WTC11 (cell line): ENCODE results near the gene TM4SF1. TPM values are rescaled to one million over a fixed set of nuclear protein-coding genes. Genes with fewer than 3 reads are reported as not detected.
A peak's percentile ranks its signal among the peaks of the same experiment; 100 is the strongest.

Source experiments
- ATAC-seq: fragments of 200-7000 bp; cut with Tn5 transposase; 2 replicates; pipeline ENCODE4 v1.10.0; 2021; ENCODE audit warnings: mild to moderate bottlenecking, moderate library complexity
- CTCF ChIA-PET: fragments of 300-600 bp; sonication (Branson Sonifier 250); formaldehyde crosslinking; loops from one replicate; lab custom pipeline; 2021; ENCODE audit warnings: antibody characterized with exemption; lab: Charles Lee
- POLR2A ChIA-PET: fragments of 350-600 bp; sonication (Branson Sonifier 250); formaldehyde crosslinking; loops from one replicate; lab custom pipeline; 2021; ENCODE audit warnings: antibody characterized with exemption; lab: Charles Lee
- DNase-seq: peaks from one replicate; pipeline ENCODE4 v3.0.0; 2021; ENCODE audit warnings: low spot score
- H3K27ac Mint-ChIP-seq: 2 replicates; pipeline ENCODE4 v1.8.0; 2021; ENCODE audit warnings: mixed read lengths
- H3K27me3 Mint-ChIP-seq: 2 replicates; pipeline ENCODE4 v1.8.0; 2021; ENCODE audit warnings: low read depth, mild to moderate bottlenecking, moderate library complexity, mixed read lengths
- H3K36me3 Mint-ChIP-seq: 2 replicates; pipeline ENCODE4 v1.8.0; 2021; ENCODE audit warnings: mixed read lengths
- H3K4me1 Mint-ChIP-seq: 2 replicates; pipeline ENCODE4 v1.8.0; 2022; ENCODE audit warnings: mixed read lengths
- H3K4me3 Mint-ChIP-seq: 2 replicates; pipeline ENCODE4 v1.8.0; 2021; ENCODE audit warnings: mild to moderate bottlenecking, moderate library complexity, mixed read lengths
- H3K9me3 Mint-ChIP-seq: 2 replicates; pipeline ENCODE4 v1.8.0; 2021; ENCODE audit warnings: mixed read lengths
- AR ChIP-seq: fragments of 250-450 bp; sonication (Bioruptor Pico); IDR thresholded peaks from 2 replicates; pipeline ENCODE4 v1.9.0; 2021; ENCODE audit warnings: mild to moderate bottlenecking
- CREB1 ChIP-seq: sonication (generic); formaldehyde crosslinking; IDR thresholded peaks from 2 replicates; pipeline ENCODE4 v1.8.0; 2023; ENCODE audit warnings: mild to moderate bottlenecking, missing genetic modification reagents
- E2F4 ChIP-seq: sonication (generic); formaldehyde crosslinking; IDR thresholded peaks from 2 replicates; pipeline ENCODE4 v1.8.1; 2022; ENCODE audit warnings: low read depth, mild to moderate bottlenecking, moderate library complexity, missing genetic modification reagents, borderline replicate concordance
- ELF4 ChIP-seq: sonication (generic); formaldehyde crosslinking; IDR thresholded peaks from 2 replicates; pipeline ENCODE4 v1.8.1; 2022; ENCODE audit warnings: low read depth, mild to moderate bottlenecking, moderate library complexity, missing genetic modification reagents
- ERG ChIP-seq: fragments of 250-450 bp; sonication (Bioruptor Pico); IDR thresholded peaks from 2 replicates; pipeline ENCODE4 v1.8.0; 2021; ENCODE audit warnings: mild to moderate bottlenecking
- ETV6 ChIP-seq: sonication (generic); formaldehyde crosslinking; IDR thresholded peaks from 2 replicates; pipeline ENCODE4 v1.8.1; 2022; ENCODE audit warnings: mild to moderate bottlenecking, missing genetic modification reagents
- GABPB1 ChIP-seq: sonication (generic); formaldehyde crosslinking; IDR thresholded peaks from 2 replicates; pipeline ENCODE4 v1.8.1; 2023; ENCODE audit warnings: mild to moderate bottlenecking, missing genetic modification reagents
- GRHL2 ChIP-seq: fragments of 250-450 bp; sonication (Bioruptor Pico); IDR thresholded peaks from 2 replicates; pipeline ENCODE4 v1.8.0; 2022; ENCODE audit warnings: mild to moderate bottlenecking, moderate library complexity; ENCODE audit not compliant: insufficient replicate concordance, severe bottlenecking
- HMGA2 ChIP-seq: fragments of 250-450 bp; sonication (Bioruptor Pico); IDR thresholded peaks from 2 replicates; pipeline ENCODE4 v1.4.0; 2021; ENCODE audit warnings: mild to moderate bottlenecking, moderate library complexity
- RELA ChIP-seq: sonication (generic); formaldehyde crosslinking; IDR thresholded peaks from 2 replicates; pipeline ENCODE4 v1.8.1; 2022; ENCODE audit warnings: missing genetic modification reagents, mild to moderate bottlenecking, borderline replicate concordance
- STAT6 ChIP-seq: sonication (generic); formaldehyde crosslinking; conservative IDR thresholded peaks from 2 replicates; pipeline ENCODE4 v1.8.1; 2023; ENCODE audit warnings: mild to moderate bottlenecking, low read depth, missing genetic modification reagents, moderate library complexity
- TEAD1 ChIP-seq: sonication (generic); formaldehyde crosslinking; IDR thresholded peaks from 2 replicates; pipeline ENCODE4 v1.8.0; 2022; ENCODE audit warnings: mild to moderate bottlenecking, missing genetic modification reagents
- ZNF281 ChIP-seq: sonication (generic); formaldehyde crosslinking; IDR thresholded peaks from 2 replicates; pipeline ENCODE4 v1.8.0; 2023; ENCODE audit warnings: mild to moderate bottlenecking, missing genetic modification reagents
- ZNF396 ChIP-seq: fragments of 250-450 bp; sonication (Bioruptor Pico); IDR thresholded peaks from 2 replicates; pipeline ENCODE4 v1.8.0; 2021; ENCODE audit warnings: mild to moderate bottlenecking, moderate library complexity, borderline replicate concordance
- ZNF423 ChIP-seq: fragments of 250-450 bp; sonication (Bioruptor Pico); IDR thresholded peaks from 2 replicates; pipeline ENCODE4 v2.1.2; 2022; ENCODE audit warnings: mild to moderate bottlenecking, moderate library complexity
- ZNF671 ChIP-seq: fragments of 250-450 bp; sonication (Bioruptor Pico); IDR thresholded peaks from 2 replicates; pipeline ENCODE4 v1.8.0; 2021; ENCODE audit warnings: mild to moderate bottlenecking
- ZSCAN18 ChIP-seq: fragments of 250-450 bp; sonication (Bioruptor Pico); IDR thresholded peaks from 2 replicates; pipeline ENCODE4 v2.1.2; 2022; ENCODE audit warnings: mild to moderate bottlenecking, moderate library complexity
- total RNA-seq: library from RNA; stranded (reverse); gene quantifications from 3 replicates; pipeline ENCODE4 v1.2.3, GENCODE V29; 2021

TM4SF1 gene
- total RNA-seq, 1 experiment from 2014 or later = 0.90 TPM

GRCh38 chr3:149356044-149356592, 21.3 kb downstream of the TM4SF1 start:
- DNase-seq = no peak
- no peaks in the 10 kb centered on the region for H3K36me3 Mint-ChIP-seq

GRCh38 chr3:149353581-149354184, 23.8 kb downstream of the TM4SF1 start:
- H3K4me1 Mint-ChIP-seq = 0 out of 2 replicates have a peak, but pooled peaks cover 4% of the 10 kb centered on the region
- ChIA-PET POLR2A (no interaction called here), CTCF (interaction anchor here (0.9 to 1.3 kb wide), 4 partner anchors 12 to 233 kb away, joined by 3 to 8 read pairs (median 3); no protein-coding TSS in a partner anchor)
- H3K27me3 Mint-ChIP-seq = no peaks in the 10 kb centered on the region
- no peak overlapping the region for H3K27ac Mint-ChIP-seq
- H3K9me3 Mint-ChIP-seq = peaks cover 3% of the 10 kb centered on the region; the same call in 1 of the 2 replicates
- H3K36me3 Mint-ChIP-seq = no peaks in the 10 kb centered on the region
- no peak overlapping the region for H3K4me3 Mint-ChIP-seq
- no peak for TF ChIP-seq ELF4 (CRISPR knock-in tag)
- no peak for DNase-seq
- ATAC-seq = no peak

More at GRCh38 chr3:149356044-149356592, 21.3 kb downstream of the TM4SF1 start:
- CTCF ChIA-PET = no interaction called here
- ATAC-seq = no peak
- no peak overlapping the region for H3K27ac Mint-ChIP-seq
- H3K4me3 Mint-ChIP-seq = no peak overlapping the region
- H3K4me1 Mint-ChIP-seq = no peaks in the 10 kb centered on the region
- TF ChIP-seq STAT6 (CRISPR knock-in tag) (no peak), ZNF281 (CRISPR knock-in tag) (no peak), RELA (CRISPR knock-in tag) (no peak), ERG (CRISPR knock-in tag) (no peak), GABPB1 (CRISPR knock-in tag) (0 out of 2 replicates have a peak, but pooled peaks have one; percentile 43), GRHL2 (CRISPR knock-in tag) (no peak)
- POLR2A ChIA-PET = no interaction called here
- H3K27me3 Mint-ChIP-seq = no peaks in the 10 kb centered on the region
- H3K9me3 Mint-ChIP-seq = peaks cover 3% of the 10 kb centered on the region; the same call in 1 of the 2 replicates

GRCh38 chr3:149352556-149352955, 24.9 kb downstream of the TM4SF1 start:
- Mint-ChIP-seq H3K27ac (no peak overlapping the region), H3K27me3 (no peaks in the 10 kb centered on the region), H3K4me3 (no peak overlapping the region), H3K4me1 (0 out of 2 replicates have a peak, but pooled peaks cover 4% of the 10 kb centered on the region), H3K36me3 (no peaks in the 10 kb centered on the region), H3K9me3 (peaks cover 3% of the 10 kb centered on the region; the same call in 1 of the 2 replicates)
- DNase-seq (peak; percentile 75), ATAC-seq (peak; percentile 99)
- ChIA-PET POLR2A (no interaction called here), CTCF (interaction anchor here (0.6 to 1.7 kb wide), 10 partner anchors 8 to 397 kb away, joined by 3 to 8 read pairs (median 4); partner anchors contain the start of gene TM4SF4)
- no peak for TF ChIP-seq CREB1 (CRISPR knock-in tag)
- peak; percentile 93 for TF ChIP-seq ZSCAN18 (CRISPR knock-in tag)
- TF ChIP-seq ETV6 (CRISPR knock-in tag) = 0 out of 2 replicates have a peak, but pooled peaks have one; percentile 25
- no peak for TF ChIP-seq E2F4 (CRISPR knock-in tag)
- TF ChIP-seq HMGA2 (CRISPR knock-in tag) = no peak
- TF ChIP-seq AR = 0 out of 2 replicates have a peak, but pooled peaks have one; percentile 63
- peak; percentile 89; the same call in 1 of the 2 replicates for TF ChIP-seq ZNF396
- TF ChIP-seq TEAD1 (CRISPR knock-in tag) = peak; percentile 60; the same call in 1 of the 2 replicates
- peak; percentile 58; the same call in 1 of the 2 replicates for TF ChIP-seq ZNF671
- peak; percentile 48; the same call in 1 of the 2 replicates for TF ChIP-seq ZNF423
